Neural crest cell (in vitro differentiated cells): Measurements from ENCODE around the gene ATP6V0A1. TPM values are rescaled to one million over a fixed set of nuclear protein-coding genes. Genes with fewer than 3 reads are reported as not detected.
"Not testable (repeated sequence)": the region's sequence is repeated elsewhere in the genome, so short reads cannot be mapped to it uniquely, and the experiment has no call there.

Experiments used
- DNase-seq: peaks from one replicate; pipeline ENCODE4 v3.0.0; 2021; ENCODE audit warnings: low read depth, mixed read lengths, low spot score
- H3K27ac Mint-ChIP-seq: one replicate; pipeline ENCODE4 v1.8.0; 2021; ENCODE audit warnings: mild to moderate bottlenecking, mixed read lengths; ENCODE audit not compliant: unreplicated experiment
- H3K27me3 Mint-ChIP-seq: 2 replicates; pipeline ENCODE4 v1.8.0; 2021; ENCODE audit warnings: low read depth, mild to moderate bottlenecking, mixed read lengths
- H3K36me3 Mint-ChIP-seq: 2 replicates; pipeline ENCODE4 v1.8.0; 2021; ENCODE audit warnings: low read depth, mild to moderate bottlenecking, mixed read lengths
- H3K4me1 Mint-ChIP-seq: 2 replicates; pipeline ENCODE4 v1.8.0; 2021; ENCODE audit warnings: mixed read lengths
- H3K4me3 Mint-ChIP-seq: one replicate; pipeline ENCODE4 v1.8.0; 2021; ENCODE audit warnings: mild to moderate bottlenecking, mixed read lengths
- H3K9me3 Mint-ChIP-seq: 2 replicates; pipeline ENCODE4 v1.8.0; 2021; ENCODE audit warnings: mixed read lengths
- CTCF ChIP-seq: fragments of 200-600 bp; sonication (generic); conservative IDR thresholded peaks from 2 replicates; pipeline ENCODE4 v1.5.0; 2021; ENCODE audit warnings: antibody characterized with exemption, mild to moderate bottlenecking
- total RNA-seq: library from RNA; stranded (reverse); gene quantifications from 2 replicates; pipeline ENCODE4 v1.2.1, GENCODE V29; 2021

ATP6V0A1 gene
- total RNA-seq, 1 donor from 2014 or later = 59.4 TPM

GRCh38 chr17:42553866-42554249 lies 95.2 kb downstream of the ATP6V0A1 start:
- no peak for DNase-seq
- no peak for TF ChIP-seq CTCF
- no peaks in the 10 kb centered on the region for H3K9me3 Mint-ChIP-seq

GRCh38 chr17:42554250-42555121 lies 95.8 kb downstream of the ATP6V0A1 start:
- TF ChIP-seq CTCF = no peak
- Mint-ChIP-seq H3K27ac (peak overlapping the region; percentile 94), H3K4me3 (peak overlapping the region; percentile 92), H3K36me3 (no peaks in the 10 kb centered on the region), H3K4me1 (peaks cover 21% of the 10 kb centered on the region), H3K9me3 (no peaks in the 10 kb centered on the region), H3K27me3 (no peaks in the 10 kb centered on the region)
- peak; percentile 81 for DNase-seq

More at GRCh38 chr17:42553866-42554249, 95.2 kb downstream of the ATP6V0A1 start:
- Mint-ChIP-seq H3K4me3 (peak overlapping the region; percentile 92), H3K36me3 (no peaks in the 10 kb centered on the region), H3K27me3 (peaks cover under 1% of the 10 kb centered on the region), H3K4me1 (peaks cover 26% of the 10 kb centered on the region), H3K27ac (no peak overlapping the region)

DNA sequence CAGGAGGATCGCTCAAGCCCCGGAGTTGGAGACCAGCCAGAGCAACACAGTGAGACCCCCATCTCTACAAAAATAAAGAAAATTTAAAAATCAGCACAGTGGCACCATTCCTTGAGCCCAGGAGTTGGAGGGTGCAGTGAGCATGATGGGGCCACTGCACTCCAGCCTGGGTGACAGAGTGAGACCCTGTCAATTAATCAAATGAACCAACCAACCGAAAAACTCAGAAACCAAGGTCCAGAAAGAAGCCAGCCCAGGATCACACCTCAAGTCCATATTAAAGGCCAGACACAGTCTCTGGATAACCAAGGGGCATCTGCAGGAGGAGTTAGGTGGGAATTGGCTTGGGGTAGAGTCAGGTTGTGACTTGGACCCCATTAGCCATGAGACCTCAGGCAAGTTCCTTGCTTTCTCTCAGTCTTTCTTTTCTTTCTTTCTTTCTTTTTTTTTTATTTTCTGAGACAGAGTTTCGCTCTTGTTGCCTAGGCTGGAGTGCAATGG lies 96.5 kb downstream of the ATP6V0A1 start:
- peaks cover 21% of the 10 kb centered on the region for H3K4me1 Mint-ChIP-seq
- peak overlapping the region; percentile 94 for H3K27ac Mint-ChIP-seq
- no peaks in the 10 kb centered on the region for H3K36me3 Mint-ChIP-seq
- no peak for TF ChIP-seq CTCF
- H3K27me3 Mint-ChIP-seq = no peaks in the 10 kb centered on the region
- no peak for DNase-seq
- peak overlapping the region; percentile 92 for H3K4me3 Mint-ChIP-seq
- H3K9me3 Mint-ChIP-seq = no peaks in the 10 kb centered on the region

GRCh38 chr17:42555961-42556617 lies 97.4 kb downstream of the ATP6V0A1 start:
- not testable (repeated sequence) for H3K27me3 Mint-ChIP-seq, DNase-seq, H3K36me3 Mint-ChIP-seq, H3K9me3 Mint-ChIP-seq, H3K27ac Mint-ChIP-seq
- H3K4me3 Mint-ChIP-seq = peak overlapping the region; percentile 92
- H3K4me1 Mint-ChIP-seq = peaks cover 16% of the 10 kb centered on the region

DNA sequence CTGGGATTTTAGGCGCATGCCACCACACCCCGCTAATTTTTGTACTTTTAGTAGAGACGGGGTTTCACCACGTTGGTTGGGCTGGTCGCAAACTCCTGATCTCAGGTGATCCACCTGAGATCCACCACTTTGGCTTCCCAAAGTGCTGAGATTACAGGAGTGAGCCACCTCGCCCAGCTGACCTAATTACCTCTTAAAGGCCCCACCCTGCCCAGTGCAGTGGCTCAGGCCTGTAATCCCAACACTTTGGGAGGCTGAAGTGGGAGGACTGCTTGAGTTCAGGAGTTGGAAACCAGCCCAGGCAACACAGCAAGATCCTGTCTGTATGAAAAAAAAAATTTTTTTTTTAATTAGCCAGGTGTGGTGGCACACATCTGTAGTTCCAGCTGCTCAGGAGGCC lies 100.4 kb downstream of the ATP6V0A1 start:
- Mint-ChIP-seq H3K36me3 (no peaks in the 10 kb centered on the region), H3K9me3 (no peaks in the 10 kb centered on the region), H3K27me3 (no peaks in the 10 kb centered on the region), H3K4me3 (peak overlapping the region; percentile 56), H3K27ac (no peak overlapping the region), H3K4me1 (peaks cover 33% of the 10 kb centered on the region)
- no peak for DNase-seq
- no peak for TF ChIP-seq CTCF
